NCI-H510A treated with DMSO at 0.1 percent for 48 hours (cell line): Measurements from ENCODE around the gene ATP9B.

ENCODE experiments used
- DNase-seq: peaks from one replicate; lab custom pipeline; 2025; lab: John Stamatoyannopoulos, UW

The ATP9B gene

DNA sequence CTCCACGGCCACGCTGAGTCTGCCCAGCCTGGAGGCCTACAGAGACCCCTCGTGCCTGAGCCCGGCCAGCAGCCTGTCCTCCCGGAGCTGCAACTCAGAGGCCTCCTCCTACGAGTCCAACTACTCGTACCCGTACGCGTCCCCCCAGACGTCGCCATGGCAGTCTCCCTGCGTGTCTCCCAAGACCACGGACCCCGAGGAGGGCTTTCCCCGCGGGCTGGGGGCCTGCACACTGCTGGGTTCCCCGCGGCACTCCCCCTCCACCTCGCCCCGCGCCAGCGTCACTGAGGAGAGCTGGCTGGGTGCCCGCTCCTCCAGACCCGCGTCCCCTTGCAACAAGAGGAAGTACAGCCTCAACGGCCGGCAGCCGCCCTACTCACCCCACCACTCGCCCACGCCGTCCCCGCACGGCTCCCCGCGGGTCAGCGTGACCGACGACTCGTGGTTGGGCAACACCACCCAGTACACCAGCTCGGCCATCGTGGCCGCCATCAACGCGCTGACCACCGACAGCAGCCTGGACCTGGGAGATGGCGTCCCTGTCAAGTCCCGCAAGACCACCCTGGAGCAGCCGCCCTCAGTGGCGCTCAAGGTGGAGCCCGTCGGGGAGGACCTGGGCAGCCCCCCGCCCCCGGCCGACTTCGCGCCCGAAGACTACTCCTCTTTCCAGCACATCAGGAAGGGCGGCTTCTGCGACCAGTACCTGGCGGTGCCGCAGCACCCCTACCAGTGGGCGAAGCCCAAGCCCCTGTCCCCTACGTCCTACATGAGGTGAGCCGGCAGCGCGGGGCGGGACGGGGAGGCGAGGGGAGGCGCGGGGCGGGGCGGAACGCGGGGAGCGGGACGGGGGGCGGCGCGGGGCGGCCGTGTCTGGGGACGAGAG, 341.8 kb downstream of the ATP9B start:
- DNase-seq: no peak

DNA sequence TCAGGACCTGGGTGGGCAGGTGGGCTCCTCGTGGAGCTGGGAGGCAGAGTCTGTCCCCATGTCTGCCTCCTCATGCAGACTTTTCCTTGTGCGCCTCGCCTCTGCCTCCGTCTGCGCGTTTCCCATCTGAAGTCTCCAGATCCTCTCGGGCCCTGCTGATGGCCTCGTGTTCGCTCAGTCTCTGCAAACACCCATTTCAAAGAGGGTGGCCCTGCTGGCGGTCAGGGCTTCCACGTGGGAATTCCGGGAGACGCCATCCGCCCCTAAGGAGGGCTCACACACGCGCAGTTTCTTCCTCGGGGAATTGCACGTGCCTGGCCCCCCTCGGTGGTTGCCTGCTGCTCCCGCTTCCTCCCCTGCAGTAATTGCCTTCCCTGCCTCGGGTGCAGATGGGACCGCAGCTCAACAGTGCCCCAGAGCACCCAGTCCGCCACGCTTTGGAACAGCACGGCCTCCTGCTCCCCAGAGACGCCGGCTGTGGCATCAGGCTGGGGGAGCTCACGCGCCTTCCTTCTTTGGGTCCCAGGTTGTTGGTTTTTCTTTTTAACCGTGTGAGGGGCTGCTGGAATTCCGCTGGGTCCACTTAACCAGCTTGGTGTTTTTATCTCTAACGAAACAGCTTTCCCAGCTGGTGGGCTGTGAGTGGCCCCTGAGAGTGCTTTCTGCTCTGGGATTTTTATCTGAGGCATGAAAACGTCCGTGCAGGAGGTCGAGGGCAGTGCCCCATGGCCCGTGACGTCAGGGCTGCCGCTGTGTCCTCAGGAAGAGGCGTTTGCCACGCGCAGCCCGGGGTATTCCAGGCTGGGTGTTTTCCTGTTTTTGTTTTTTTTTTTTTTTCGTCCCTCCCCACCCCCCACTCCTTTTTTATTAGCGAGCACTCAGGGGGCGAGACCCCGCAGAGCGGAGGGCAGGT, 342.7 kb downstream of the ATP9B start:
- DNase-seq: no peak

DNA sequence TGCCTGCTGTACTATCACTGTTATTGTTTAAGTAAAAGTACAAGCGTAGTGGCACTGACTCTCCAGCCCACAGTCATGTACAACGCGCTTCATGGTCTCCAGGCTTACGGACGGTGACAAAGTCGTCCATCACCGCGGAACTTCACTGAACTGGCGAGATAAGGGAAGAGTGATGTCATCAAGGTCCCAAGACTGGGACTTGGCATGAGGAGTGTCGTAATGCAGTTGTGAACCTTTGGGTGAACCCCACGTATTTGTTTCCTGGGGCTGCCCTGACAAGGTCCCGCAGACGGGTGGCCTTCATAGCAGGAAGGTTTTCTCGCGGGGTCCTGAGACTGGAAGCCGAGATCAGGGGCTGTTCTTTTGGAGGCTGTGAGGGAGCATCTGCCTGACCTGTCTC, 343.8 kb downstream of the ATP9B start:
- no peak for DNase-seq

DNA sequence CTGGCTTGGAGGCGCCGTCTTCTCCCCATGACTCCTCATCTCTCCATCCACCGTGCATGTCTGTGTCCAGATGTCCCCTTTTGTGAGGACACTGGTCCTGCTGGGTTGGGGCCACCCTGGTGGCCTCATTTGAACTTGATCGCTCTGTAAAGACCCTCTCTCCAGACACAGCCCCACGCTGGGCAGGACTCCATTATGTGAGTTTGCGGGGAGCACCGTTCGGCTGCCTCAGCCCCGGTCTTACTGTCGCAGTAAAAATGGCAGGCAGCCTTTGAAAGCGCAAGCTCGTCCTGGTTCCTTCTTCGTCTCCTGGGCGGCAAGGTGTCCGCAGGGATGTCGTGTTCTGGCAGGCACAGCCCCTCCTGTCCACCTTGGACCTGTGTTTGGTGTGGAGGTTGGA, 344.2 kb downstream of the ATP9B start:
- no peak for DNase-seq

DNA sequence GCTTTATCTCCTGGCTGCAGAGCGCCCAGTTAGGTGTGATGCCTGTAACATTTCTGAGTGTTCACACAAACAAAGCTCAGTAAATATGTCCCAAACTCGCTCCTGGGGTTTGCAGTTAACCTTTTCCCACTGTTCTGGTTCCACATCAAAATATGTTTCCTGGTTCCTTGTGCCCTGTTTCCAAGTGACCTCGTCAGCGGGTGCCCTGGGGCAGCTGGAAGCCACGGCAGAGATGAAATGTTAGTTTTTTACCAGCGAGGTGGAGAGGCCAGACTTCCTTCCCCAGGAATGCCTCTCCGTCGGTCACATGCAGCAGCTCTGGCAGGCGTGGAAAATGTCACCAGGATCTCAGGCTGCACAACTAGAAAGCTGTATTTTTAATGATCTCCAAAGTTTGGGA, 344.7 kb downstream of the ATP9B start:
- no peak for DNase-seq

DNA sequence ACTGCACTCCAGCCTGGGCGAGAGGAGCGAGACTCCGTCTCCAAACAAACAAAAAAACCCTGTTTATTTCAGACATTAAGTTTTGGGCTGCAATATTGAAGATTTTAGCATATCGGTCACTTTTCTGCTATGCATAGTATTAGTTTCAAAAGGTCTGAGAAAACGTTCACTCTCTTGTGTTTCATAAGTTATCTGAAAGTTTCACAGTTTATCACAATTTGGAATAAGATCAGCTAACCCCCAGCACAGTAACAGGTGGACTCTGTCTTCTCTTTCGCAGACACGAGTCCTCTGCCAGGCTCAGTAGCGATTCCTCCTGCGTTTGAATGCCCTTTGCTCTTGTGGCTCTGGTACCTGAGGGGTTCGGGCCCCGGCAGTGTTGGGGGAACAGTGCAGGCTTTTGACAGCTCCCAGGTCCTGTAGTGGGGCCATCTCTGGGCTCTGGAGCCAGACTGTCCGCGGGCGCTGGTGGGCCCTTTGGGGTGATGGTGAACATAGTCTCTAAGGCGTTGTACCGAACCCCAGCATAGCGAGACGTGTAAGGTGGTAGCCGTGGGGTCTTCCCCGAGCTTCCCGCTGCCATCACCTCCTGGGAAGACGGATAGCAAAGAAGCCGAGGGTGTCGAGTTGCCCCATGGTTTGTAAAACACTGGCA, 347.0 kb downstream of the ATP9B start:
- no peak for DNase-seq

DNA sequence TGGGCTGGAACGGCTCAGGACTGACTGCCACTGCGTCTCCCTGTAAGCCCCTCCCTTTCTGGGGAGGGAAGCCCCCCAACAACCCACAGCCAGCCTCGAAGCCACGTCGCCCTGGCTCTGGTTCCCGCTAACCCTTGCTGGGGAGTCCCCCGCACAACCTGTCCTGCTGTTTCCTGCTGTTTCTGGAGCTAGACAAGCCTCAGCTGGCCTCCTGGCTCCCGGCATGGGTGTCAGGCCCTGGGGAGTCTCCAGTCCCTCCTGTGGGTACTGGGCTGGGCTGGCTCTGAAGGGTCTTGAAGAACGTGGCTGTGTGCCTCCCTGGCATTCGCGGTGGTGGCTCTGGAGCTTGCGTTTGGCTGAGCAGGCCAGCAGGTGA, 347.5 kb downstream of the ATP9B start:
- DNase-seq: no peak

DNA sequence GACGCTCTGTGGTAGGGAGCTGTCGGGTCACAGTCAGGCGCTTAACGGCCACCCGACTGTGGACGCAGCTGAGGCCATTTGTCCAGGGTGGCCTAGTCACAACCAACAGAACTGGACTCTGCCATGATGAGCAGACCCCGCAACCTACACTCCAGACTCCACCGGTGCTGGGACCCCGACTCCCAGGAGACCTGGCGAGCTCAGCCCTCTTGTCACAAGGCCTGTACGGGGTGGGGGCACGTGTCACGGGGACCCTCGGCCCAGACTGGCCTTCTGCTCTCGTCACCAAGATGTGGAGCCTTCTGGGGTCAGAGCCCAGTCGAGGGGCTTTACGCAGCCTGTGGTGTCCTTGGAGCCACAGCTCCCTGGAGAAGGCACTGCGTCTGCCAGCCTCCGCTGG, 349.0 kb downstream of the ATP9B start:
- DNase-seq: no peak

DNA sequence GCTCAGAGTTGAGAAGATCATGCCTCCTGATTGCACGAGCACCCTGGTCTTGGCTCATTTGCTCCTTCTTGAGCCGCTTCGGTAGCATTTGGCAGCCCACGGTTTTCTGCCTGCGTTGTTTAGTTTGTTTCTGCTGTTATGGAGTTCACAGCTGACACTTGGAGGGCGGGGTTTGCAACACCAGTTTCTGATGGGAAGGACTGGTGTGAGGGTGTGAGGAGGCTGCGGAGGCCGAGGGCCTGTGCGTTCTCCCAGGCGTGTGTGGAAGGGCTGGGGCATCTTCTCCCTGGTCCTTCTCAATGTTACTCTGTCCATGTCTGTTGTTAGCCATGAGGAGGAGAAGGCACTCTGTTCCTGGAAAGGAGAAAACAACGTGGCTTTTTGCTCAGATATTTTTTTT, 349.4 kb downstream of the ATP9B start:
- DNase-seq: no peak

DNA sequence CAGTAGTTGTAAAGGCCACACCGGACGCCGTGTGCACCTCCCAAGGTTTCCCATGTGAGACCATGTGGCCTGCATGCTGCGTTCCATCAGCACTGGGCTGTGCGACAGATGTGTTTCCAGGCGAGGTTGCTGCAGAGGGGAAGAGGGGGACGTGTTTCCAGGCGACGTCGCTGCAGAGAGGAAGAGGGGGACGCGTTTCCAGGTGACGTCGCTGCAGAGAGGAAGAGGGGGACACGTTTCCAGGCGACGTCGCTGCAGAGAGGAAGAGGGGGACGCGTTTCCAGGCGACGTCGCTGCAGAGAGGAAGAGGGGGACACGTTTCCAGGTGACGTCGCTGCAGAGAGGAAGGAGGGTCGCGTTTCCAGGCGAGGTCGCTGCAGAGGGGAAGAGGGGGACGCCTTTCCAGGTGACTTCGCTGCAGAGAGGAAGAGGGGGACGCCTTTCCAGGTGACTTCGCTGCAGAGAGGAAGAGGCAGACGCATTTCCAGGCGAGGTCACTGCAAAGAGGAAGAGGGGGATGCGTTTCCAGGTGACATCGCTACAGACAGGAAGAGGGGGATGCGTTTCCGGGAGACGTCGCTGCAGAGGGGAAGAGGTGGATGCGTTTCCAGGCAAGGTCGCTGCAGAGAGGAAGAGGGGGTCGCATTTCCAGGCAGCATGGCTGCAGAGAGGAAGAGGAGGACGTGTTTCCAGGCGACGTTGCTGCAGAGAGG, 351.0 kb downstream of the ATP9B start:
- DNase-seq: no peak

DNA sequence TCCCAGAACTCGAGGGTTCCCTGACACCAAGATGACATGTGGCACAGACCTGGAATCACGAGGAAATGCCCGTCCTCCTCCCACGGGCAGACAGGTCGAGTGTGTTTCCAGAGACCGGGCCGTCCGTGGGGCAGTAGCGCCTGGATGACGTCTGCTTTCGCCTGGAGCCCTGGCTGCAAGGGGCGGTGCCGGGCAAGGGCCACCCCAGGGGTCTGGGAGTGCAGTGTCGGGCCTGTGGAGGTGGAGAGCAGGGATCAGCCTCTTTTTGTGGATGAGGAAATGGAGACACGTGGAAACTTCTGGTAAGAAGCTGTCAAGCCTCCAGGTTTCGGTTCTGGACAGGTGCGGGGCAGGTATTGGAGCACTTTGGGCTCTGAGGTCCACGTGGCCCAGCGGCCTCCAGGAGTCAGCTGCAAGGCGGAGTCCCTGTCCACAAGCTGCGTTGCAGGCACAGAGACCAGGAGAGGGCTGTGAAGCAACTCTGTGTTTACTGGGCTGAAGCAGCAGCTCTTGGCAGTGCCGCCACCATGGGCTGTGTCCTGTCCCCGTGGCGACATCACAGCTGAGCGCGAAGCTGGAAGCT, 352.2 kb downstream of the ATP9B start:
- no peak for DNase-seq

DNA sequence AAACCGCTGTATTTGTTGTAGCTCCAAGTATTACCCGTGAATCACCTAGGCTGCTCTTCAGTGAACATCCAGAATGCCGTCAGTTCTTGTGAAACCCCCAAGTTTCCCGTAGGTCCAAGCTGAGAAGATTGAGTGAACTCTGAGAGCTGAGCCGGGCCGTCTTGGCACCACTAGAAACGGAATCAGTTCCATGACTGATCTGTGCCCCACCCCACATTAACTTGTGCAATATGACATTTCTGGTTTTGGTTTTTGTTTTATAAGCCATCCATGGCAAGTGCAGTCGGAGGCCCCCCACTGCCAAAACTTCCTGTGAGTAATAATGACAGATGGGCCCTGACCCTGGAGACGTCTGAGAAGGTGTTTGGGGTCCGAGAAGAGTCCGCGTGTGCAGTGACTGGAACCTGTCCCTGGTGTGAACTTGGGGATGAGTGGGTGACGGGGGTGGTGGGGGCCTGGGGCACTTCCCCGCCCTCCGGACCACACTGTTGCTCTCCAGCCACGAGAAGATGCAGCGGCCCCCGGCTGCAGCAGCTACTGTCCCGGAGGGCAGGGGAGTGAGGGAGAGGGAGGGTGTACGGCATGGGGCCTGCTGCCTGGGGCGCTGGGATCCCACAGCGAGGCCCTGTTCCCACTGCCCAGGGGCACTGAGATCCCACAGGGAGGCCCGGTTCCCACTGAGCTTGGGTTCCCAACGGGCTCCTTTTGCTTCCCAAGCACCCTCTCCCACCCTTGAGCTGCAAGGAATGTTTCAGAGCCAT, 353.0 kb downstream of the ATP9B start:
- no peak for DNase-seq

DNA sequence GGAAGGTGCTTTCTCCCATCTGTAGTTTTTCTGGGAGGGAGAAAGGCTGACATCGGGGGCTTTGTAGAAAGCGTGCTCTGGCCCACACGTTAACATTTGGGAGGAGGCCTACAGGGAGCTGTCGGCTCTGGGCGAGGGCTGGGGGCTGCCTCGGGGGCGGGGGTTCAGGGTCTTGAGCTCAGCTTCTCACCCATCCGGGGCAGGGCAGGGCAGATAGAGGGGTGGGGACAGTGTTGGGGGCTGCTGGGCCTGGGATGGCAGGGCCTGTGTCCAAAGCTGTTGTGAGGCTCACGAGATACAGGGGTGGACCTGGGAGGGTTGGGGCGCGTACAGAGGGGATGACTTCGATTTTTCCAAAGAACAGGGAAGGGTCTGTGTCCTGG, 353.6 kb downstream of the ATP9B start:
- no peak for DNase-seq

DNA sequence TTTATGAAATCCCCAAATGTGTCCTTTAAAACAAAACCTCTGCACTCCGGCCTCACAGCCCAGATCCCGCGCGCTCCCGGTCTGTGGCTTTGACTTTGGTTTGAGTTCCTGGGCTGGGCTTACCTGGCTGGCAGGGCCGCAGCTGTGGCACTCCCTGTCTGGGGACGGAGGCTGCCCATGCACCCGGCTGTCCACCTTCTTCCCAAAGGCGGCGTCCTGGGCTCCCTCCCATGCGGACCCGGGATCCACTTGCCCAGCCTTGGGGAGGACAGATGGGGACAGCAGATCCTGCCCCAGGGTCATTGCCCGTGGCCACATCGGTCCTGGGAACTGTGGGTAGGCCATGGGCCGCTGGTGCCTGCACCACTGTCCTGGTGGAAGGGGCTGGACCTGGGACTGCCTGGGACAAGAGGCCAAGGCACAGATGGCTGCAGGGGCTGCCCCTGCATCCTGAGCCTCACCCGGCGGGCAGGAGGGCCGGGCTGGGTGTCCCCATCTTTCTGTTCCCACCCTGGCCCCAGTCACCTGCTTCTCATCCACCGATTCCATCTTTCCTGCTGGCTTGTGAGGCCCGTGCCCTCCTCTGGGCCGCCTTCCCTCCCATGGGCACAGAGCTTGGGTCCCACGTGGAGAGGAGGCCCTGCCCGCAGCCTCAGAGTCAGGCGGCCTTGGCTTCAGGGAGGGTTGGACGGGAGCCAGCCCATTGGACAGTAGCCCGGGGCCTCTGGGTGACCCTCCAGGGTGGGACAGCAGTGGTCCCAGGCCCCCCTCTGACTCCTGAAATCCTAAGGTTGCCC, 354.2 kb downstream of the ATP9B start:
- DNase-seq: no peak

DNA sequence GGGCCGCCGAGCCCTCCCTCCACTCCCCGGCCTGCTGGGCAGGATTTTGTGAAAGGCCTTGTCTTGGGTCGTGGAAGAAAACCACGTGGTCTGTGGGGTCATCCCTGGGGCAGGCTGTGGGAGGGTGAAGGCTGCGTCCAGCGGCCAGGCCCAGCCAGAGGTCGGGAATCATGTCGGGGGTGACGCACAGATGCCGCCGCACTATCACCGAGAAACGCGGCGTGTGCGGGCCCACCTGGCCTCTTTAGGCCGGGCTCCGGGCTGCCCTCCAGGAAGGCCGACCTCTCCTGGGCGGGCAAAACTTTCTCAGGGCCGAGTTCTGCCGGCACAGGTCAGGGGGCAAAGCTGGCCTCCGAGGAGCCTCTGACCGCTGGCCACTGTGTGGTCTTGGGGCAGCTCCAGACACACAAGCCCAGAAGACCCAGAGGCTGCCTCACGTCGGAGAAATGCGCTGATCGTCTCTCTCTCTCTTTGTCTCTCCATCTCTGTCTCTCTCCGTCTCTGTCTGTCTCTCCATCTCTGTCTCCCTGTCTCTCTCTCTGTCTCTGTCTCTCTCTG, 354.9 kb downstream of the ATP9B start:
- no peak for DNase-seq

DNA sequence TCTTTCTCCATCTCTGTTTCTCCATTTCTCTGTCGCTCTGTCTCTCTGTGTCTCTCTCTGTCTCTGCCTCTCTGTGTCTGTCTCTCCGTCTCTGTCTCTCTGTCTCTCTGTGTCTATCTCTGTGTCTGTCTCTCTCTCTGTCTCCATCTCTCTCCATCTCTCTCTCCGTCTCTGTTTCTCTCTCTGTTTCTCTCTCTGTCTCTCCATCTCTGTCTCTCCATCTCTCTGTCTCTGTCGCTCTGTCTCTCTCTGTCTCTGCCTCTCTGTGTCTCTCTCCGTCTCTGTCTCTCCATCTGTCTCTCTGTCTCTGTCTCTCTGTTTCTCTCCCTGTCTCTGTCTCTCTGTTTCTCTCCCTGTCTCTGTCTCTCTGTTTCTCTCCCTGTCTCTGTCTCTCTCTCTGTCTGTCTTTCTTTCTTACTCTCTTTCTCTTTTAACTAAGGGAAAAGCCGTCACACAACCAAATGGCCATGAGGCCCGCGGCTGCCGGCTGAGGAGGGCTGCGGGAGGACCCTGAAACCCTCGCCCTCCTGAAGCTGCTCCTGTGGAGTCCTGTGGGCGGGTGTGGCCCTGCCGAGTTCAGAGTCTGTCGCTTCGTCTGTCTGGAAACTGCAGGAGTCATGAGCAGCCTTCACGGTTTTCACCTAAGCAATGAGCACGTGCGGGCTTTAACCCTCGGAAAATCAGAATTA, 355.8 kb downstream of the ATP9B start:
- no peak for DNase-seq

DNA sequence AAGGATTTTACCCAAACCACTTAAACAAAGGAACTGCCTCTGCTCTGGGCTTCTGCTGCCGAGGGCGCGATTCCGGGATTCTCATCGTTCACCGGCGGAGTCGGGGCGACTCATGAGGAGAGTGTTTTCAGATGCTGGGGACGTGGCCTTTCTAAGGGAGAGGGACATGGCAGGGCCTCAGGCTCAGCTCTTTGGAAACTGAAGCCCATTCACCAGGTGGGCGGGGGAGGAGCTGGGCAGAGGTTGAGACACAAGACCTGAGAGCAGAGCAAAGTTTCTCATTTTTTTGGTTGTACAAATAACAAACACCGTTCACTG, 356.3 kb downstream of the ATP9B start:
- DNase-seq: no peak

DNA sequence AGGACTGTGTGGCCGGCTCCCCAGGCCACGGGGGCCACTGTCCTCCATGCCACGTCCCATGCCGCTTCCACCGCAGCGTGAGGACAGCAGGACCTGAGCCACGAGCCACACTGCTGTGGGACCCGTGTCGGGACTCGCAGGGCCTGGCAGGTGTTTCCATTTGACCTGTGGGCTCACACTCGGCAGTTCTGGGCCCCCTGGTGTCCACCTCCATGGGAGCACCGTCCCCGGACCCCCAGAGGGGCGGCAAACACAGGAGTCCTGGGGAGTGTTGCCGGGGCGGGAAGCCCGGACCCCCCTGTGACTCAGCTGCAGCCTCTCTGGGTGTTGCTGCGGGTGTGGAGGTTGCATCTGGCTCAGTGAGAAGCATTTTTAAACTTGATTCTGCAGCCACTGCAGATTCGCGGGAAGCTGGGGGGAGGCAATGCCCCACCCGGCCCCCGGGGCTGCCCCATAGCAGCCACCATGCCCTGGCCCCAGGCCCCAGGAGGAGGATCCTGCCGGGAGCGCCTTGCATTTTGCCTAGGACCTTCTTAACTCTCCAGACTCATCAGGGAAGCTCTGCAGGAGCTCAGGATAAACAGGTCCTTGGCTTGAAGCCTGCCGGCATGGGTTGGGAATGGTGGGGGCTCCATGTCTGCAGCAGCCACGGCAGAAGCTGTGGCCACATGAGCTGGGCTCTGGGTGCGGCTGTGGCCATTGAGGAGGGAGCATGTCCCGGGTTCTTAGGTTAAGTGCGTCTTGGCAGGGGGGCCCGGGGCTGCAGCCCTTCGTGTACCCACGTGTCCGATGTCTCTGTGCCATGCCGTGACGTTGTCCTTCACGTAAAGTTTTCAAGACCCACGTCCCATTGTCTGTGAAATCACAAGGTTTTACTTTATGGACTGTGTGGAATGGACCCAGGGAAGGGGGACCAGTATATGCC, 357.4 kb downstream of the ATP9B start:
- DNase-seq: no peak
